Mucosa of descending colon (tissue), 3 donors: ENCODE measurements around the gene DENND6B. TPM values are rescaled to one million over a fixed set of nuclear protein-coding genes. Genes with fewer than 3 reads are reported as not detected.

Experiments used
- ATAC-seq: fragments of 200-7000 bp; cut with Tn5 transposase; one replicate; pipeline ENCODE4 v1.9.1; 2020; ENCODE audit warnings: mild to moderate bottlenecking, moderate library complexity
- DNase-seq, 3 donors: peaks; one replicate each; pipeline ENCODE4 v3.0.0-alpha.2; 2020
- H3K36me3 ChIP-seq: fragments of 200-600 bp; one replicate; pipeline ENCODE4 v1.8.0; 2021; ENCODE audit warnings: low read depth, mild to moderate bottlenecking
- H3K4me1 ChIP-seq: fragments of 200-600 bp; one replicate; pipeline ENCODE4 v1.8.0; 2021; ENCODE audit warnings: low read depth, mild to moderate bottlenecking
- H3K4me3 ChIP-seq: fragments of 200-600 bp; one replicate; pipeline ENCODE4 v1.8.0; 2021; ENCODE audit warnings: mild to moderate bottlenecking
- H3K9me3 ChIP-seq: fragments of 200-600 bp; one replicate; pipeline ENCODE4 v1.8.0; 2021; ENCODE audit warnings: mild to moderate bottlenecking
- CTCF ChIP-seq: fragments of 200-600 bp; IDR thresholded peaks from one replicate; pipeline ENCODE4 v1.8.0; 2022; ENCODE audit warnings: antibody characterized with exemption, mild to moderate bottlenecking
- intact Hi-C, 2 donors: fragments of 100-400 bp; cut with DNase I in 1 of 2; cut with micrococcal nuclease in 1 of 2; formaldehyde crosslinking; loops; one replicate each; pipeline versions ENCODE4 v1.11.0 to v1.11.1; 2022; cut with DNase I, micrococcal nuclease
- total RNA-seq, 3 donors: library from RNA; stranded (reverse); fragmentation: NEBNext Ultra II Directional in 2 of 3; extraction: Animal tissue kit (Norgen Biotek cat#: 25700) in 2 of 3; gene quantifications; one replicate each; pipeline versions ENCODE4 v1.2.1 to v1.2.4, GENCODE V29; 2021 to 2023
- donor health status: DM: no; HTN: no; CAD: no; lungs with moderate emphysema.
- donor health status: DM: no; HTN: no; CAD: no.
- donor health status: DM: no; HTN: yes; CAD: no.

DENND6B gene
- total RNA-seq, 3 donors from 2014 or later: 2.8 to 6.3 (median 5.2) TPM

DNA sequence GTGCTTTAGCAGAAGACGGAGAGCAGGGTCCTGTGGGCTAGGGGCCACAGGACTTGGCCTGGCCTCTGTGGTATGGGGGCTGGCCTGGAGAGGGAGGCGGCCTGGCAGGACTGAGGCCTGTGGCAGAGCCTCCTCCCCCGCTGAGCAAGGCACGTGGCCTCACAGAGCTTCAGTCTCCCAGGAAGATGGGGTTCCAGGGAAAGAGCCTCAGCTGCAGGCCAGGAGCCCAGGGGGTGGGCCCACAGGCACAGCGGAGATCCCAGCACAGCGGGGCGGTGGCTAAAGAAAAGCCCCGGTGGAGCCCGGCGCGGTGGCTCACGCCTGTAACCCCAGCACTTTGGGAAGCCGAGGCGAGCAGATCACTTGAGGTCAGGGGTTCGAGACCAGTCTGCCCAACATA, 67.5 kb downstream of the DENND6B start:
- H3K36me3 ChIP-seq: no peaks in the 10 kb centered on the region
- ATAC-seq (no peak), DNase-seq (no peak)
- intact Hi-C loops: no loop called here
- no peak for TF ChIP-seq CTCF
- no peak overlapping the region for H3K4me3 ChIP-seq
- H3K4me1 ChIP-seq: peaks cover 14% of the 10 kb centered on the region
- H3K9me3 ChIP-seq: no peaks in the 10 kb centered on the region

Other genes with a start within 250 kb of the DENND6B start
- gene MLC1, start 241.6 kb downstream of the DENND6B start, total RNA-seq: under 1 TPM in 1 of 3 donors, not detected in 2; 0.16 TPM
- gene MOV10L1, start 237.0 kb downstream of the DENND6B start, total RNA-seq: 1 to 10 TPM in 1 of 3 donors, under 1 TPM in 2; 0.29 to 1.0 (median 0.49) TPM
- gene PANX2, start 156.3 kb downstream of the DENND6B start, total RNA-seq: under 1 TPM in 1 of 3 donors, not detected in 2; 0.44 TPM
- gene TRABD, start 141.1 kb downstream of the DENND6B start, total RNA-seq: 10 to 100 TPM; 36.8 to 52.6 (median 42.7) TPM
- 10 to 100 TPM; 21.5 to 23.8 (median 23.1) TPM for gene SELENOO, start 126.0 kb downstream of the DENND6B start, total RNA-seq
- gene TUBGCP6, start 82.0 kb downstream of the DENND6B start, total RNA-seq: 10 to 100 TPM; 34.5 to 41.6 (median 40.5) TPM
- 10 to 100 TPM; 39.5 to 66.3 (median 47.8) TPM for gene HDAC10, start 75.7 kb downstream of the DENND6B start, total RNA-seq
- 1 to 10 TPM; 2.3 to 6.5 (median 5.2) TPM for gene MAPK12, start 65.3 kb downstream of the DENND6B start, total RNA-seq
- gene MAPK11, start 56.6 kb downstream of the DENND6B start, total RNA-seq: 1 to 10 TPM; 1.8 to 4.3 (median 3.2) TPM
- gene PLXNB2, start 19.4 kb downstream of the DENND6B start, total RNA-seq: 100 to 1,000 TPM; 232 to 318 (median 250) TPM
- 10 to 100 TPM; 54.3 to 61.7 (median 58.8) TPM for gene PPP6R2, start 16.3 kb upstream of the DENND6B start, total RNA-seq
- 10 to 100 TPM; 76.1 to 91.9 (median 84.3) TPM for gene SBF1, start 148.0 kb upstream of the DENND6B start, total RNA-seq
- 1 to 10 TPM in 2 of 3 donors, under 1 TPM in 1; 0.95 to 3.9 (median 1.4) TPM for gene ADM2, start 154.5 kb upstream of the DENND6B start, total RNA-seq
- not detected for gene MIOX, start 159.8 kb upstream of the DENND6B start, total RNA-seq
- 10 to 100 TPM; 57.8 to 66.4 (median 60.7) TPM for gene LMF2, start 180.7 kb upstream of the DENND6B start, total RNA-seq
- 10 to 100 TPM; 32.1 to 41.2 (median 34.0) TPM for gene NCAPH2, start 181.2 kb upstream of the DENND6B start, total RNA-seq
- 10 to 100 TPM in 1 of 3 donors, 1 to 10 TPM in 1, not detected in 1; 5.4 to 14.6 TPM for gene SCO2, start 198.6 kb upstream of the DENND6B start, total RNA-seq
- 10 to 100 TPM; 27.7 to 88.7 (median 34.8) TPM for gene TYMP, start 203.0 kb upstream of the DENND6B start, total RNA-seq
- gene KLHDC7B, start 218.9 kb upstream of the DENND6B start, total RNA-seq: 1 to 10 TPM in 1 of 3 donors, under 1 TPM in 1, not detected in 1; 0.55 to 1.7 TPM
- gene SYCE3, start 235.9 kb upstream of the DENND6B start, total RNA-seq: not detected